Measurements from ENCODE around the gene CCDC9B.

Gene CCDC9B

GRCh38 chr15:40329804-40330203, 10.9 kb downstream of the CCDC9B start:
- no peak for DNase-seq (ENCODE audit: low read depth)

GRCh38 chr15:40328751-40329150, 12.0 kb downstream of the CCDC9B start:
- no peak for DNase-seq (ENCODE audit: low read depth)

GRCh38 chr15:40328176-40328575, 12.6 kb downstream of the CCDC9B start:
- DNase-seq (ENCODE audit: low read depth): no peak

- DNase-seq (ENCODE audit: low read depth): no peak
These were observed 13.3 kb downstream of the CCDC9B start for GRCh38 chr15:40327457-40327856.

- no peak for DNase-seq (ENCODE audit: low read depth)
These were observed 15.0 kb downstream of the CCDC9B start for GRCh38 chr15:40325700-40326099.

- no peak for DNase-seq (ENCODE audit: low read depth)
These were observed 15.6 kb downstream of the CCDC9B start for GRCh38 chr15:40325188-40325587.

GRCh38 chr15:40323953-40324937, 16.5 kb downstream of the CCDC9B start:
- DNase-seq (ENCODE audit: low read depth): no peak

- peak; percentile 81 for DNase-seq (ENCODE audit: low read depth)
These were observed 17.3 kb downstream of the CCDC9B start, which contains the start of gene INAFM2 for GRCh38 chr15:40323239-40323952. Gene INAFM2 (plus strand): TSS chr15:40323692. CDS start chr15:40324056, 364 bp downstream.

GRCh38 chr15:40322531-40323238, 18.1 kb downstream of the CCDC9B start:
- DNase-seq (ENCODE audit: low read depth): no peak

GRCh38 chr15:40320931-40321371, 19.8 kb downstream of the CCDC9B start:
- no peak for DNase-seq (ENCODE audit: low read depth)

GRCh38 chr15:40320409-40320808, 20.3 kb downstream of the CCDC9B start:
- no peak for DNase-seq (ENCODE audit: low read depth)

GRCh38 chr15:40317580-40317979, 23.2 kb downstream of the CCDC9B start:
- no peak for DNase-seq (ENCODE audit: low read depth)

GRCh38 chr15:40316931-40317330, 23.8 kb downstream of the CCDC9B start:
- DNase-seq (ENCODE audit: low read depth): no peak

GRCh38 chr15:40314723-40315276, 25.9 kb downstream of the CCDC9B start:
- no peak for DNase-seq (ENCODE audit: low read depth)

- no peak for DNase-seq (ENCODE audit: low read depth)
These were observed 27.0 kb downstream of the CCDC9B start for GRCh38 chr15:40313531-40314398.

- no peak for DNase-seq (ENCODE audit: low read depth)
These were observed 28.2 kb downstream of the CCDC9B start for GRCh38 chr15:40312370-40313158.

GRCh38 chr15:40310993-40311392, 29.7 kb downstream of the CCDC9B start:
- DNase-seq (ENCODE audit: low read depth): no peak

- no peak for DNase-seq (ENCODE audit: low read depth)
These were observed 30.5 kb downstream of the CCDC9B start for GRCh38 chr15:40310001-40310959.

- DNase-seq (ENCODE audit: low read depth): no peak
These were observed 31.3 kb downstream of the CCDC9B start for GRCh38 chr15:40309344-40309862.
